HG02884 (cell line): ENCODE data around the gene RNF125.
"Not testable (repeated sequence)": the region's sequence is repeated elsewhere in the genome, so short reads cannot be mapped to it uniquely, and the experiment has no call there.

Experiments
- ATAC-seq: cut with Tn5 transposase; IDR thresholded peaks from one replicate; pipeline ENCODE4 v1.9.1; 2021; ENCODE audit warnings: mild to moderate bottlenecking, moderate library complexity; ENCODE audit not compliant: unreplicated experiment

The RNF125 gene

DNA sequence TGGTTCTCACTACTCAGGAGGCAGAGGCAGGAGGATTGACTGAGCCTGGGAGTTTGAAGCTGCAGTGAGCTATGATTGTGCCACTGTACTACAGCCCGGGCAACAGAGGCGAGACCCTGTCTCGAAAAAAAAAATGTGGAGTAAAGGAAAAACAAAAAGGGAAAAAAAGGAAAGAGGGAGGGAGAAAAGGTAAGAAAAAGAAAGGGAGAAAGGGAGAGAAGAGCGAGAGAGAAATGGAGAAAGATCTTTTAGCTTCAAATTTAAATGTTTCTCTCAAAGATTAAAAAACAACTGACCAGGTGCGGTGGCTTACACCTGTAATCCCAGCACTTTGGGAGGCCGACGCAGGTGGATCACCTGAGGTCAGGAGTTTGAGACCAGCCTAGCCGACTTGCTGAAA lies 65.2 kb downstream of the RNF125 start:
- ATAC-seq = no peak

DNA sequence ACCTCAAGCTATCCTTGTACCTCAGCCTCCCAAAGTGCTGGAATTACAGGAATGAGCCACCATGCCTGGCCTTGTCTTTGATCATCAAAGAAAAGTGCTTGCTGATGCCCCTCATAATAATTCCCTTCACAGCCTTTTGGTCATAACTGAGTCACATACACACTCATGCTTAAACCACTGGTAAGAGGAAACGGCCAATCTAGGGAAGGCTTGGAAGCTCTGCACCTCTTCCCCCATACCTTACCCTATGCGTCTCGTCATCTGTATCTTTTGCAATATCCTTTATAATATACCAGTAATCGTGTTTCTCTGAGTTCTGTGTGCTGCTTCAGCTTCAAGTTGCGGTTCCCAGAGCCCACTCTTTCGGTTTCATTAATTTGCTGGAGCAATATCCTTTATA lies 68.3 kb downstream of the RNF125 start:
- no peak for ATAC-seq

DNA sequence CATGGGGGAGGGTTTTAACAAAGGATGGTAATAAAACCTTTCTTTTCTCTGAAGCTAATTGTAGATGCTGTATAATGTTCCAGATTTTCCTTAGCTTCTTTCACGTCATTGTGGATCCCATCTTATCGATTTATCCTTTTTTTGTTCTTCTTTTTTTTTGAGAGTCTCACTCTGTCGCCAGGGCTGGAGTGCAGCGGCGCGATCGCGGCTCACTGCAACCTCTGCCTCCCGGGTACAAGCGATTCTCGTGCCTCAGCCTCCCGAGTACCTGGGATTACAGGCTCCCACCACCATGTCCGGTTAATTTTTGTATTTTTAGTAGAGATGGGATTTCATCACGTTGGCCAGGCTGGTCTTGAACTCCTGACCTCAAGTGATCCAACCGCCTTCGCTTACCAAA lies 72.2 kb downstream of the RNF125 start:
- not testable (repeated sequence) for ATAC-seq

DNA sequence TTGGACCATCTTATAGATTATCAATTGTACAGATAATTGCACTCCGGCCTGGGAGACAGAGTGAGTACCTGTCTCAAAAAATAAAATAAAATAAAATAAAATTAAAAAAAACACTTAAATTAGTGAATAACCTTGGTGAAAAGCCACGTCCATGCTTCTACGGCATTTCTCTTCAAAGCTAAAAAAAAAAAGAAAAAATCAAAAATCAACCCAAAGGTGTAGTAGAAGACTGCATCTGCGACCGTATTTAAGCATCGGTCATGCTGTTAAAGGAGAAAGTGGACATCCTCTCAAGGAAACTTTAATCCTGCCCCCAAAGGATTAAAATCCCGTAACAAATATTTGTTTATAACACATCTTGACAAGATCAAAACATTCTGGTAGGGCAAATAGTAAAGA lies 72.7 kb downstream of the RNF125 start:
- ATAC-seq = no peak

GRCh38 chr18:32091724-32092421 lies 73.2 kb downstream of the RNF125 start, which contains the start of gene RNF138:
TSS of gene RNF138 (plus strand) at chr18:32091874. CDS start at chr18:32092777, 903 bp downstream.
- peak; percentile 54 for ATAC-seq

GRCh38 chr18:32092422-32093101 lies 73.9 kb downstream of the RNF125 start:
- ATAC-seq = peak; percentile 75

GRCh38 chr18:32093102-32093511 lies 74.5 kb downstream of the RNF125 start:
- no peak for ATAC-seq

GRCh38 chr18:32093523-32093922 lies 74.9 kb downstream of the RNF125 start:
- no peak for ATAC-seq

DNA sequence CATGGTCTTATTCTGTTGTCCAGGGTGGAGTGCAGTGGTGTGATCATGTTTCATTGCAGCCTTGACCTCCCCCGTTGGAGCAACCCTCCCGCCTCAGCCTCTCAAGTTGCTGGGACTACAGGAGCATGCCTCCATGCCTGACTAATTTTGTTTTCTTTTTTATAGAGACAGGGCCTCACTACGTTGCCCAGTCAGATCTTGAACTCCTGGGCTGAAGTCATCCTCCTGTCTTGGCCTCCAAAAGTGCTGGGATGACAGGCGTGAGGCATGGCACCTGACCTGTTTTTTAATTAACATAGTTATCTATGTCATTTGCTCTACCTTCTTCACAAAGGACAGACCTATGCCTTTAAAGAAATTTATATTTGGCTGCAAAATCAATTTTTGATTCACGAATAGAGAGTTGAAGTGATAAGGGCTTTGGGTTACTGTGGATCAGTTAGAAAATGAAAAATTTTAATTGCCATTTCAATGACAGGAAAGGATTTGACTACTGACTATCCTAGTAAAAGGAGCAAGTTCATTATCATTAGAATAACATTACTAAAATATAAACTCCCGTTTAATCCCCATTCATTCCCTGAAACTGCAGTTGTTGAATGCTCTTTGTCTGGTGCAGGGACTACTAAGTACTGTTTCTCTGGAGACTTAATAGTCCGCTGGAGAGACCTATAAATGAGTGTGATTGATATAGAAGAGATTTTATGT lies 76.7 kb downstream of the RNF125 start:
- ATAC-seq = no peak

DNA sequence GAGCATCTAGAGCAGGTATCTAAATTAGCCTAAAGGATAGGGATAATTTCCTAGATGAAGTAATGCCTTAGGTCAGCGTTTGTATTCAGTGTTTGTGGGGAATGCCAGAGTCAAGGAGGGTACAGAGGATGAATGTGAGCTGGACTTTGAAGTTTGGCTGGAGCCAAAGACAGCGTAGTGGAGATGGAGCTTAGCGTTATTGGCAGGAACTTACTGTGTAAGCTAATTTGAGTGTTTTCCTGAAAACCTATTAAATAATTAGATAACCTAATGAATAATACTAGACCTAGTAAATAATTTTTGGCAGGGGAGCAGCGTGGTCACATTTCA lies 77.2 kb downstream of the RNF125 start:
- ATAC-seq = no peak

- no peak for ATAC-seq
These were observed 78.3 kb downstream of the RNF125 start for GRCh38 chr18:32096946-32097345.

- no peak for ATAC-seq
These were observed 85.9 kb downstream of the RNF125 start for GRCh38 chr18:32104516-32104915.

DNA sequence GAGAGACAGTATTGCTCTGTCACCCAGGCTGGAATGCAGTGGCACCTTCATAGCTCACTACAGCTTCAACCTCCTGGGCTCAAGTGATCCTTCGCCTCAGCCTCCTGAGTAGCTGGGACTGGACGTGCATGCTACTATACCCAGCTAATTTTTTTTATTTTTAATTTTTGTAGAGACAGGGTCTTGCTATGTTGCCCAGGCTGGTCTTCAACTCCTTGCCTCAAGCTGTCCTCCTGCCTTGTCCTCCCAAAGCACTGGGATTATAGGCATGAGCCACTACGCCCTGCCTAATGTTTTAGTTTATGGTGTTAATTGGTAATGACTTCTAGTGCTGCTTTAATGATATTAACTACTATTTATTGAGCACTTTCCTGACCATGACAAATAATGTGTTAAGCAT lies 91.4 kb downstream of the RNF125 start:
- no peak for ATAC-seq

DNA sequence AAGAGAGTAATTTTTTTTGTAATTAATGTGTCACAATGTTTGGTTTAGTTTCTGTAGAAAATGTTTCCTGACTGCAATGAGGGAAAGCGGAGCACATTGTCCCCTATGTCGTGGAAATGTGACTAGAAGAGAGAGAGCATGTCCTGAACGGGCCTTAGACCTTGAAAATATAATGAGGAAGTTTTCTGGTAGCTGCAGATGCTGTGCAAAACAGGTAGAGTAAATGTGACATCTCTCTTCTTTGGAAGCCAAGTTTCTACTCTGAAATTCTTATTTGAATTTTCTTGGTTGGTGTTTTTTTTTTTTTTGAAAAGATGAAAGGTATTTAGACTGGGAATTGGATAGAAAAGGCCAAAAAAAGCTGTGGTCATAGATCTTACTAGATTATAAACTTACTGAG lies 93.1 kb downstream of the RNF125 start:
- no peak for ATAC-seq

DNA sequence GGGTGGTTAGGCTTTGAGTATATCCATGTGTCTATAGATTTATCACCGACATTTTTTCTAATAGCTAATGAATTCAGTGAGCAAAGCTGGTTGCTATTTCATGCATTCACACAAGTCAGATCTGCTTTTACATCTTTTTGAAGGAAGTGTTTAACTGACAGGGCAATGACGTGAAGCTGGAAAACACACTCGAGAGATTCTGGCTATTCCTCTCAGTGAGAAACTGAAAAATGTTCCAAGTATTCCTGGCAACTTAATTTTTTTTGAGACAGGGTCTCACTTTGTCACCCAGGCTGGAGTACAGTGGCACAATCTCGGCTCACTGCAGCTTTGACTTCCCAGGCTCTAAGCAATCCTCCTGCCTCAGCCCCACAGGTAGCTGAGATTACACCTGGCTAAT lies 94.2 kb downstream of the RNF125 start:
- ATAC-seq = no peak

DNA sequence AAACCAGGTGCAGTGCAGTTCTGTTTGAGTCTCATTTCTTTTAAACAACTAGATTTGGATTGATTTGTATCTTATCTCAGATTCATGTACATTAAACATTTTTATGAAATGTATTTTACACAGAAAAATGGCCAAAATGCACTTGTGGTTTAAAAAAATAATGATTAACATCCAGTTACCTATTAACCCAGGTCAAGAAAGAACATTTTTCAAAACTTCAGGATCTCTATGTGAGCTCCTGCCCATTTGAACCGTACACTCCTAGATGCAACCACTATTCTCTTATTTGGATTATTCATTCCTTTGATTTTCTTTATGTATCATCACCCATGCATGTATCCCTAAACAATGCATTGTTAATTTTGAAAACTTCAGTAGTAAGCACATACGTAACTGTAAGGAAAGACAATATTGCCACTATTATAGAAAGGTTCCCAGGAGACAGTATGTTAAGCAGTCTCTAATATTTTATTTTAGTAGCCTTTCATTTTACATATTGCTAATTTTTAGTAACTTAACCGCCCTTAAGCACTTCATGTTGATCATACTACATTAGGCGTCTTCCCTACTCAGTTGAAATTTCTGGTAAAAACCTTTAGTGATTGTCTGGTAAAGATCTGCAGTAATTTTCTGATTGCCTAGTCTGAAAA lies 95.8 kb downstream of the RNF125 start:
- no peak for ATAC-seq

- ATAC-seq = no peak
These were observed 103.4 kb downstream of the RNF125 start for GRCh38 chr18:32122039-32122438.
